Hepatocyte (in vitro differentiated cells): ENCODE results near the gene FARP2. TPM values are rescaled to one million over a fixed set of nuclear protein-coding genes. Genes with fewer than 3 reads are reported as not detected.

Source experiments
- DNase-seq: peaks from one replicate; pipeline ENCODE4 v3.0.0-alpha.2; 2016; ENCODE audit warnings: low spot score
- H2AFZ ChIP-seq: fragments of 200-600 bp; sonication (generic); 2 replicates; pipeline ENCODE4 v1.6.0; 2016; ENCODE audit warnings: antibody characterized with exemption, mild to moderate bottlenecking
- H3K27ac ChIP-seq: fragments of 200-600 bp; sonication (generic); 2 replicates; pipeline ENCODE4 v1.5.1; 2016; ENCODE audit warnings: mild to moderate bottlenecking
- H3K27me3 ChIP-seq: fragments of 200-600 bp; sonication (generic); 2 replicates; pipeline ENCODE4 v1.6.1; 2016
- H3K36me3 ChIP-seq: fragments of 200-600 bp; sonication (generic); replicated peaks from 2 replicates; pipeline ENCODE4 v1.5.1; 2016; ENCODE audit warnings: low read depth; ENCODE audit not compliant: insufficient read depth
- H3K4me1 ChIP-seq: fragments of 200-600 bp; sonication (generic); 2 replicates; pipeline ENCODE4 v1.5.1; 2016; ENCODE audit warnings: mild to moderate bottlenecking, moderate library complexity; ENCODE audit not compliant: insufficient read depth
- H3K4me2 ChIP-seq: fragments of 200-600 bp; sonication (generic); 2 replicates; pipeline ENCODE4 v1.6.0; 2016
- H3K4me3 ChIP-seq: fragments of 200-600 bp; sonication (generic); 2 replicates; pipeline ENCODE4 v1.5.1; 2016; ENCODE audit warnings: mild to moderate bottlenecking
- H3K79me2 ChIP-seq: fragments of 200-600 bp; sonication (generic); 2 replicates; pipeline ENCODE4 v1.6.0; 2017; ENCODE audit warnings: mild to moderate bottlenecking
- H3K9me2 ChIP-seq: fragments of 200-600 bp; sonication (generic); replicated peaks from 2 replicates; pipeline ENCODE4 v1.6.0; 2017; ENCODE audit warnings: mild to moderate bottlenecking; ENCODE audit not compliant: insufficient read depth
- H3K9me3 ChIP-seq: fragments of 200-600 bp; sonication (generic); 2 replicates; pipeline ENCODE4 v1.5.1; 2016; ENCODE audit warnings: low read depth, mild to moderate bottlenecking
- H4K20me1 ChIP-seq: fragments of 200-600 bp; sonication (generic); 2 replicates; pipeline ENCODE4 v1.6.0; 2016; ENCODE audit warnings: mild to moderate bottlenecking; ENCODE audit not compliant: insufficient read depth, poor library complexity, severe bottlenecking
- CTCF ChIP-seq: fragments of 200-600 bp; sonication (generic); IDR thresholded peaks from 2 replicates; pipeline ENCODE4 v1.5.1; 2016; ENCODE audit warnings: antibody characterized with exemption, mild to moderate bottlenecking; ENCODE audit not compliant: poor library complexity
- EZH2 ChIP-seq: fragments of 200-600 bp; sonication (generic); IDR thresholded peaks from 2 replicates; pipeline ENCODE4 v1.6.1; 2016; ENCODE audit warnings: antibody characterized with exemption, mild to moderate bottlenecking, borderline replicate concordance
- EZH2phosphoT487 ChIP-seq: fragments of 200-600 bp; sonication (generic); IDR thresholded peaks from one replicate; pipeline ENCODE4 v1.6.1; 2018; ENCODE audit warnings: antibody characterized with exemption, mild to moderate bottlenecking, low read depth, moderate library complexity; ENCODE audit not compliant: unreplicated experiment, severe bottlenecking
- WGBS: methylation state at CpG from one replicate; pipeline ENCODE4 v1.1.6; 2016; ENCODE audit warnings: low lambda C conversion rate; ENCODE audit errors: missing lambda C conversion rate; 5-methylcytosine and 5-hydroxymethylcytosine counted together
- polyA plus RNA-seq: library from polyadenylated mRNA; unstranded; fragments of >200 nt; fragmentation: Nextera tagmentation; extraction: Ambion mirVana; gene quantifications from 2 replicates; pipeline ENCODE4 v1.2.1, GENCODE V29; 2016
- total RNA-seq: library from RNA; depleted of rRNA; stranded (reverse); fragments of >200 nt; gene quantifications from 2 replicates; pipeline ENCODE4 v1.2.3, GENCODE V29; 2014

The FARP2 gene
- total and polyA plus RNA-seq, 2 experiments from 2014 or later = 29.1 to 29.6 TPM

- DNase-seq = no peak
- Histone ChIP-seq H3K9me2 (no peaks in the 10 kb centered on the region), H3K27ac (no peak overlapping the region), H3K4me2 (no peak overlapping the region), H3K36me3 (no peaks in the 10 kb centered on the region), H3K79me2 (peaks cover 14% of the 10 kb centered on the region), H4K20me1 (no peaks in the 10 kb centered on the region), H2AFZ (no peak overlapping the region), H3K4me1 (no peaks in the 10 kb centered on the region), H3K27me3 (no peaks in the 10 kb centered on the region), H3K4me3 (no peak overlapping the region), H3K9me3 (no peaks in the 10 kb centered on the region)
- 95% methylated on average over 27 of the region's 29 CpGs for WGBS
- TF ChIP-seq EZH2 (no peak), CTCF (no peak), EZH2phosphoT487 (no peak)
These were observed 141.1 kb downstream of the FARP2 start for GRCh38 chr2:241496904-241497877.

- TF ChIP-seq EZH2 = no peak
- TF ChIP-seq CTCF = no peak
- TF ChIP-seq EZH2phosphoT487 = no peak
- Histone ChIP-seq H3K9me3 (no peaks in the 10 kb centered on the region), H4K20me1 (no peaks in the 10 kb centered on the region), H3K9me2 (no peaks in the 10 kb centered on the region), H3K27me3 (no peaks in the 10 kb centered on the region), H3K4me2 (no peak overlapping the region), H2AFZ (no peak overlapping the region), H3K4me3 (no peak overlapping the region), H3K4me1 (no peaks in the 10 kb centered on the region), H3K36me3 (no peaks in the 10 kb centered on the region), H3K79me2 (peaks cover 26% of the 10 kb centered on the region), H3K27ac (no peak overlapping the region)
- DNase-seq = no peak
- WGBS = 96% methylated on average over 36 of the region's 36 CpGs
These were observed 142.3 kb downstream of the FARP2 start for GRCh38 chr2:241498115-241499070.

GRCh38 chr2:241499146-241499965, 143.3 kb downstream of the FARP2 start:
- H3K4me2 ChIP-seq = no peak overlapping the region
- H2AFZ ChIP-seq = no peak overlapping the region
- no peaks in the 10 kb centered on the region for H3K9me3 ChIP-seq
- DNase-seq = no peak
- H3K4me3 ChIP-seq = no peak overlapping the region
- no peaks in the 10 kb centered on the region for H3K9me2 ChIP-seq
- H4K20me1 ChIP-seq = peaks cover 2% of the 10 kb centered on the region
- no peak overlapping the region for H3K27ac ChIP-seq
- no peaks in the 10 kb centered on the region for H3K4me1 ChIP-seq
- WGBS = 93% methylated on average over 28 of the region's 28 CpGs
- TF ChIP-seq EZH2 = no peak
- no peak for TF ChIP-seq EZH2phosphoT487
- TF ChIP-seq CTCF = no peak
- no peaks in the 10 kb centered on the region for H3K36me3 ChIP-seq
- no peaks in the 10 kb centered on the region for H3K27me3 ChIP-seq
- H3K79me2 ChIP-seq = peaks cover 34% of the 10 kb centered on the region
